GM19238 (cell line): Measurements from ENCODE around the gene ARHGEF3.
"Not testable (repeated sequence)": the region's sequence is repeated elsewhere in the genome, so short reads cannot be mapped to it uniquely, and the experiment has no call there.

Experiments
- DNase-seq: peaks from one replicate; pipeline ENCODE4 v3.0.0; 2011; ENCODE audit warnings: low spot score; ENCODE audit not compliant: insufficient read length

The ARHGEF3 gene

GRCh38 chr3:56772952-56773938, 28.5 kb downstream of the ARHGEF3 start:
- DNase-seq, result no peak

GRCh38 chr3:56771376-56771775, 30.4 kb downstream of the ARHGEF3 start:
- no peak for DNase-seq

GRCh38 chr3:56769116-56769707, 32.5 kb downstream of the ARHGEF3 start:
- no peak for DNase-seq

- no peak for DNase-seq
Observed at GRCh38 chr3:56764904-56765547, 36.7 kb downstream of the ARHGEF3 start.

- DNase-seq, result no peak
Observed at GRCh38 chr3:56764184-56764583, 37.6 kb downstream of the ARHGEF3 start.

- DNase-seq, result no peak
Observed at GRCh38 chr3:56763233-56763632, 38.5 kb downstream of the ARHGEF3 start.

GRCh38 chr3:56762718-56763117, 39.0 kb downstream of the ARHGEF3 start:
- no peak for DNase-seq

- no peak for DNase-seq
Observed at GRCh38 chr3:56761887-56762651, 39.7 kb downstream of the ARHGEF3 start.

GRCh38 chr3:56761023-56761422, 40.7 kb downstream of the ARHGEF3 start:
- DNase-seq, result no peak

GRCh38 chr3:56759532-56759931, 42.2 kb downstream of the ARHGEF3 start:
- DNase-seq, result no peak

GRCh38 chr3:56758539-56758981, 43.2 kb downstream of the ARHGEF3 start:
- DNase-seq, result no peak

GRCh38 chr3:56758042-56758441, 43.7 kb downstream of the ARHGEF3 start:
- not testable (repeated sequence) for DNase-seq

- no peak for DNase-seq
Observed at GRCh38 chr3:56754741-56755417, 46.9 kb downstream of the ARHGEF3 start.

- peak; percentile 14 for DNase-seq
Observed at GRCh38 chr3:56753206-56753820, 48.4 kb downstream of the ARHGEF3 start.

GRCh38 chr3:56751056-56751707, 50.6 kb downstream of the ARHGEF3 start:
- DNase-seq, result no peak

GRCh38 chr3:56748663-56749231, 53.0 kb downstream of the ARHGEF3 start:
- no peak for DNase-seq

- no peak for DNase-seq
Observed at GRCh38 chr3:56747150-56747549, 54.6 kb downstream of the ARHGEF3 start.

- DNase-seq, result no peak
Observed at GRCh38 chr3:56744016-56744415, 57.7 kb downstream of the ARHGEF3 start.

GRCh38 chr3:56742887-56743286, 58.9 kb downstream of the ARHGEF3 start:
- DNase-seq, result no peak
